Ovary (tissue), 3 donors: ENCODE data around the gene WNT9A.

ENCODE experiments used
- CTCF ChIP-seq, 3 donors: fragments of 450-650 bp in 2 of 3; fragments of 200-600 bp in 1 of 3; IDR thresholded peaks; one replicate each; pipeline versions ENCODE4 v1.5.1 to v1.8.0; 2016 to 2022; ENCODE audit warnings: antibody characterized with exemption in 3 of 3, mild to moderate bottlenecking in 1 of 3
- POLR2A ChIP-seq: fragments of 450-650 bp; IDR thresholded peaks from one replicate; pipeline ENCODE4 v1.6.1; 2017; ENCODE audit warnings: antibody characterized with exemption, mild to moderate bottlenecking, moderate library complexity
- donor health status: DM: no; HTN: no; CAD: no.

GRCh38 chr1:227911376-227911775 is 36.4 kb downstream of the WNT9A start:
- TF ChIP-seq CTCF (IDR thresholded peaks at IDR 0.05) = no peak
- no peak for TF ChIP-seq POLR2A
